SK-N-SH (cell line): ENCODE results near the gene PDE4B. TPM values are rescaled to one million over a fixed set of nuclear protein-coding genes. Genes with fewer than 3 reads are reported as not detected.

Experiments
- CTCF ChIA-PET: fragments of 300-600, 350-600 bp; formaldehyde crosslinking; extraction: SDS; loops from one replicate; lab custom pipeline; 2021; lab: Yijun Ruan, JAX
- POLR2A ChIA-PET: fragments of 350-600 bp; sonication (Branson Sonifier 250); formaldehyde crosslinking; extraction: SDS; loops from one replicate; lab custom pipeline; 2020; ENCODE audit warnings: antibody characterized with exemption, inconsistent platforms; lab: Yijun Ruan, JAX
- DNase-seq: peaks from one replicate; pipeline ENCODE4 v3.0.0; 2012
- H2AFZ ChIP-seq: fragments of 200-600 bp; sonication (generic); 2 replicates; pipeline ENCODE4 v1.8.1; 2016; ENCODE audit warnings: antibody characterized with exemption, mild to moderate bottlenecking, low read depth
- H3F3A ChIP-seq: fragments of 200-600 bp; sonication (generic); replicated peaks from 2 replicates; pipeline ENCODE3; 2016; ENCODE audit warnings: antibody characterized with exemption, mild to moderate bottlenecking; ENCODE audit not compliant: insufficient read depth
- H3K27ac ChIP-seq, 2 experiments: fragments of 200-500 bp in 1 of 2; fragments of 200-600 bp in 1 of 2; sonication (Bioruptor generic) in 1 of 2; sonication (generic), shearing (Covaris generic) in 1 of 2; 2 replicates each; pipeline versions ENCODE4 v1.5.1 to v1.6.1; 2014 to 2016; ENCODE audit warnings: low read depth in 2 of 2, inconsistent platforms in 1 of 2, low read length in 1 of 2, mild to moderate bottlenecking in 1 of 2, mixed read lengths in 1 of 2
- H3K27me3 ChIP-seq: fragments of 200-600 bp; sonication (generic), shearing (Covaris generic); 2 replicates; pipeline ENCODE4 v1.6.1; 2016; ENCODE audit warnings: mixed run types; ENCODE audit not compliant: insufficient read depth
- H3K36me3 ChIP-seq, 2 experiments: fragments of 200-500 bp in 1 of 2; fragments of 200-600 bp in 1 of 2; sonication (Bioruptor generic) in 1 of 2; sonication (generic) in 1 of 2; replicated peaks in 1 of 2; 2 replicates each; pipeline versions ENCODE3 to v1.5.1; 2014 to 2016; ENCODE audit warnings: low read length in 1 of 2, mild to moderate bottlenecking in 1 of 2; ENCODE audit not compliant: insufficient read depth in 2 of 2, control insufficient read depth in 1 of 2
- H3K4me1 ChIP-seq, 2 experiments: fragments of 200-500 bp in 1 of 2; fragments of 200-600 bp in 1 of 2; sonication (Bioruptor generic) in 1 of 2; sonication (generic), shearing (Covaris generic) in 1 of 2; 2 replicates each; pipeline versions ENCODE4 v1.5.1 to v1.6.1; 2014 to 2016; ENCODE audit warnings: low read depth in 1 of 2, low read length in 1 of 2, mixed run types in 1 of 2; ENCODE audit not compliant: insufficient read depth in 2 of 2, control insufficient read depth in 1 of 2
- H3K4me2 ChIP-seq: fragments of 200-600 bp; sonication (generic), shearing (Covaris generic); 2 replicates; pipeline ENCODE4 v1.6.1; 2017; ENCODE audit warnings: mixed run types
- H3K4me3 ChIP-seq, 2 experiments: fragments of 200-500 bp in 1 of 2; fragments of 200-600 bp in 1 of 2; sonication (Bioruptor generic) in 1 of 2; sonication (generic), shearing (Covaris generic) in 1 of 2; 2 replicates each; pipeline versions ENCODE4 v1.5.1 to v1.8.1; 2014 to 2016; ENCODE audit warnings: low read depth in 2 of 2, inconsistent platforms in 1 of 2, low read length in 1 of 2, mild to moderate bottlenecking in 1 of 2, mixed read lengths in 1 of 2, moderate library complexity in 1 of 2
- H3K79me2 ChIP-seq: fragments of 200-600 bp; sonication (generic); 2 replicates; pipeline ENCODE4 v1.8.1; 2017; ENCODE audit warnings: mild to moderate bottlenecking; ENCODE audit not compliant: insufficient read depth
- H3K9ac ChIP-seq: fragments of 200-600 bp; sonication (generic); 2 replicates; pipeline ENCODE4 v1.6.1; 2017; ENCODE audit warnings: mixed run types
- H3K9me2 ChIP-seq: fragments of 200-600 bp; sonication (generic); 2 replicates; pipeline ENCODE4 v1.6.1; 2017; ENCODE audit warnings: mixed run types
- H3K9me3 ChIP-seq: fragments of 200-600 bp; sonication (generic); 2 replicates; pipeline ENCODE4 v1.6.1; 2017; ENCODE audit warnings: mixed run types, mild to moderate bottlenecking, moderate library complexity
- H4K20me1 ChIP-seq: fragments of 200-600 bp; sonication (generic); 2 replicates; pipeline ENCODE4 v1.6.1; 2017; ENCODE audit warnings: mild to moderate bottlenecking, mixed run types; ENCODE audit not compliant: insufficient read depth
- FOSL2 ChIP-seq: IDR thresholded peaks from 2 replicates; pipeline ENCODE4 v1.4.0; 2012; ENCODE audit warnings: low read depth, mild to moderate bottlenecking, moderate library complexity, borderline replicate concordance
- FOXJ3 ChIP-seq: sonication (generic); formaldehyde crosslinking; IDR thresholded peaks from 2 replicates; pipeline ENCODE4 v1.5.1; 2020; ENCODE audit warnings: mild to moderate bottlenecking, missing genetic modification reagents
- FOXM1 ChIP-seq: IDR thresholded peaks from 2 replicates; pipeline ENCODE4 v1.4.0; 2012; ENCODE audit warnings: low read depth, mild to moderate bottlenecking
- GATA2 ChIP-seq: sonication (generic); formaldehyde crosslinking; IDR thresholded peaks from 2 replicates; pipeline ENCODE4 v1.5.0; 2020; ENCODE audit warnings: mild to moderate bottlenecking, missing genetic modification reagents
- IRF3 ChIP-seq: fragments of 150-350 bp; IDR thresholded peaks from 2 replicates; pipeline ENCODE4 v1.6.1; 2016; ENCODE audit warnings: mild to moderate bottlenecking, low read depth, low read length
- JUND ChIP-seq: IDR thresholded peaks from 2 replicates; pipeline ENCODE4 v1.4.0; 2012
- MAX ChIP-seq: IDR thresholded peaks from 2 replicates; pipeline ENCODE4 v1.4.0; 2012; ENCODE audit warnings: low read depth
- NFIC ChIP-seq: IDR thresholded peaks from 2 replicates; pipeline ENCODE4 v1.4.0; 2012; ENCODE audit warnings: borderline replicate concordance
- POLR2AphosphoS5 ChIP-seq: IDR thresholded peaks from 2 replicates; pipeline ENCODE4 v1.6.1; 2012; ENCODE audit warnings: low read depth, low read length
- RCOR1 ChIP-seq: fragments of 150-350 bp; IDR thresholded peaks from 2 replicates; pipeline ENCODE4 v1.6.1; 2017; ENCODE audit warnings: antibody characterized with exemption, low read length
- RFX5 ChIP-seq: IDR thresholded peaks from 2 replicates; pipeline ENCODE4 v1.6.1; 2012; ENCODE audit warnings: mild to moderate bottlenecking, improper control_type of control experiment, low read length
- RXRA ChIP-seq: IDR thresholded peaks from 2 replicates; pipeline ENCODE4 v1.4.0; 2012; ENCODE audit warnings: low read depth, mild to moderate bottlenecking, borderline replicate concordance
- SIN3A ChIP-seq: IDR thresholded peaks from 2 replicates; pipeline ENCODE4 v1.6.1; 2012; ENCODE audit warnings: low read depth, mild to moderate bottlenecking, low read length, moderate library complexity, borderline replicate concordance
- SMC3 ChIP-seq: IDR thresholded peaks from 2 replicates; pipeline ENCODE4 v1.6.1; 2012; ENCODE audit warnings: low read depth, low read length, improper control_type of control experiment
- TAF1 ChIP-seq: IDR thresholded peaks from 2 replicates; pipeline ENCODE4 v1.6.1; 2012; ENCODE audit warnings: low read depth, mild to moderate bottlenecking, low read length, moderate library complexity, borderline replicate concordance
- TCF12 ChIP-seq: IDR thresholded peaks from 2 replicates; pipeline ENCODE4 v1.4.0; 2012
- TEAD4 ChIP-seq: IDR thresholded peaks from 2 replicates; pipeline ENCODE4 v1.4.0; 2012; ENCODE audit warnings: mild to moderate bottlenecking, borderline replicate concordance; ENCODE audit not compliant: insufficient read depth
- USF1 ChIP-seq: IDR thresholded peaks from 2 replicates; pipeline ENCODE4 v1.4.0; 2012; ENCODE audit warnings: low read depth, borderline replicate concordance
- USF2 ChIP-seq: fragments of 150-350 bp; IDR thresholded peaks from 2 replicates; pipeline ENCODE4 v1.6.1; 2017; ENCODE audit warnings: antibody characterized with exemption, low read length, low read depth, borderline replicate concordance
- YY1 ChIP-seq: IDR thresholded peaks from 2 replicates; pipeline ENCODE4 v1.4.0; 2012; ENCODE audit warnings: low read depth, mild to moderate bottlenecking
- ZBTB33 ChIP-seq: IDR thresholded peaks from 2 replicates; pipeline ENCODE4 v1.4.0; 2012; ENCODE audit warnings: low read depth, borderline replicate concordance
- WGBS: methylation state at CpG from one replicate; pipeline ENCODE4 v1.1.6; 2017; ENCODE audit warnings: low lambda C conversion rate; 5-methylcytosine and 5-hydroxymethylcytosine counted together
- polyA plus RNA-seq, 3 experiments: library from polyadenylated mRNA; depleted of rRNA; stranded (reverse); fragments of >200 nt; gene quantifications; 2 replicates each; pipeline ENCODE4 v1.2.3, GENCODE V29; 2012

Gene PDE4B
- polyA plus RNA-seq, 1 of the 3 experiments (the other 2 are of a cell fraction) = 1.9 TPM

GRCh38 chr1:66143651-66144050 lies 351.0 kb downstream of the PDE4B start:
- no peaks in the 10 kb centered on the region for H3F3A ChIP-seq
- no peaks in the 10 kb centered on the region for H4K20me1 ChIP-seq
- H3K79me2 ChIP-seq = no peaks in the 10 kb centered on the region
- CTCF ChIA-PET = no interaction called here
- TF ChIP-seq SMC3 = no peak
- no peak for TF ChIP-seq FOXJ3 (CRISPR knock-in tag)
- no peak for TF ChIP-seq TCF12
- TF ChIP-seq POLR2AphosphoS5 = no peak
- no peak for TF ChIP-seq JUND
- TF ChIP-seq FOXM1 = no peak
- no peak for TF ChIP-seq IRF3
- TF ChIP-seq TEAD4 = no peak
- TF ChIP-seq USF1 = no peak
- no peak for TF ChIP-seq RXRA
- TF ChIP-seq RFX5 = no peak
- no peak for TF ChIP-seq GATA2
- no peak overlapping the region for H3K9ac ChIP-seq
- H3K4me2 ChIP-seq = no peak overlapping the region
- H3K4me1 ChIP-seq = peaks cover 0 to 2% of the 10 kb centered on the region in 2 experiments; a peak in 1 of 4 replicates
- H3K9me3 ChIP-seq = no peaks in the 10 kb centered on the region
- no peak overlapping the region; a peak in 1 of 4 replicates for H3K27ac ChIP-seq
- POLR2A ChIA-PET = no interaction called here
- DNase-seq = no peak
- no peaks in the 10 kb centered on the region for H3K27me3 ChIP-seq
- H3K4me3 ChIP-seq = no peak overlapping the region
- no peaks in the 10 kb centered on the region for H3K36me3 ChIP-seq
- H2AFZ ChIP-seq = no peak overlapping the region
- 41% methylated on average over 2 of the region's 2 CpGs for WGBS
- no peaks in the 10 kb centered on the region for H3K9me2 ChIP-seq

GRCh38 chr1:66147226-66147835 lies 354.6 kb downstream of the PDE4B start:
- Histone ChIP-seq H3F3A (no peaks in the 10 kb centered on the region), H3K27ac (peak overlapping the region in 1 of 2 experiments; percentile 22; a peak in 1 of 4 replicates), H3K9me2 (no peaks in the 10 kb centered on the region), H3K79me2 (no peaks in the 10 kb centered on the region), H3K9me3 (no peaks in the 10 kb centered on the region), H2AFZ (no peak overlapping the region), H3K36me3 (no peaks in the 10 kb centered on the region), H3K4me2 (no peak overlapping the region), H3K4me3 (no peak overlapping the region), H3K27me3 (no peaks in the 10 kb centered on the region), H3K4me1 (no peaks in the 10 kb centered on the region; a peak in 1 of 4 replicates), H3K9ac (no peak overlapping the region), H4K20me1 (no peaks in the 10 kb centered on the region)
- CTCF ChIA-PET = interaction anchor here (0.8 kb wide), 2 partner anchors 18 to 95 kb away, joined by 3 to 4 read pairs; no protein-coding TSS in a partner anchor
- DNase-seq = no peak
- POLR2A ChIA-PET = no interaction called here
- WGBS = 79% methylated on average over 4 of the region's 4 CpGs
- no peak for TF ChIP-seq NFIC
- TF ChIP-seq USF2 = no peak
- TF ChIP-seq FOXJ3 (CRISPR knock-in tag) = no peak
- no peak for TF ChIP-seq TCF12
- TF ChIP-seq IRF3 = no peak
- no peak for TF ChIP-seq RCOR1
- no peak for TF ChIP-seq JUND
- TF ChIP-seq TAF1 = no peak
- no peak for TF ChIP-seq TEAD4
- TF ChIP-seq MAX = no peak
- no peak for TF ChIP-seq YY1
- no peak for TF ChIP-seq FOSL2
- TF ChIP-seq ZBTB33 = no peak
- no peak for TF ChIP-seq SIN3A
- TF ChIP-seq GATA2 = no peak
